A673 (cell line): ENCODE measurements around the gene MYO5B. TPM values are rescaled to one million over a fixed set of nuclear protein-coding genes. Genes with fewer than 3 reads are reported as not detected.

Experiments
- BruUV-seq: library from RNA; stranded (reverse); fragments of 400-500 nt; replicated peaks from 2 replicates; lab custom pipeline; 2021; lab: Mats Ljungman, UMichigan
- CTCF ChIA-PET: fragments of 300-600 bp; sonication (Branson Sonifier 250); formaldehyde crosslinking; loops from one replicate; lab custom pipeline; 2022; ENCODE audit warnings: antibody characterized with exemption; lab: Charles Lee
- POLR2A ChIA-PET: fragments of 300-600 bp; sonication (Branson Sonifier 250); formaldehyde crosslinking; loops from one replicate; lab custom pipeline; 2022; ENCODE audit warnings: antibody characterized with exemption; ENCODE audit not compliant: low non-redundant PET; lab: Charles Lee
- DNase-seq: peaks from one replicate; pipeline ENCODE4 v3.0.0-alpha.2; 2015; ENCODE audit warnings: low spot score
- H3K27ac ChIP-seq: fragments of 200-600 bp; sonication (generic); 2 replicates; pipeline ENCODE4 v1.5.1; 2016; ENCODE audit warnings: mixed run types, low read depth, mild to moderate bottlenecking, mixed read lengths, antibody characterized with exemption, low read length; ENCODE audit not compliant: poor library complexity, severe bottlenecking
- H3K27me3 ChIP-seq: fragments of 200-600 bp; sonication (generic); replicated peaks from 2 replicates; pipeline ENCODE4 v1.6.1; 2017; ENCODE audit warnings: mixed run types, low read depth, mild to moderate bottlenecking, mixed read lengths, antibody characterized with exemption, low read length; ENCODE audit not compliant: insufficient read depth, poor library complexity
- H3K36me3 ChIP-seq: fragments of 200-600 bp; sonication (generic); 2 replicates; pipeline ENCODE4 v1.6.1; 2016; ENCODE audit warnings: mixed run types, mild to moderate bottlenecking, mixed read lengths, antibody characterized with exemption, low read length; ENCODE audit not compliant: insufficient read depth, poor library complexity, severe bottlenecking
- H3K4me1 ChIP-seq: fragments of 200-600 bp; sonication (generic); 2 replicates; pipeline ENCODE4 v1.6.1; 2017; ENCODE audit warnings: mixed run types, mild to moderate bottlenecking, mixed read lengths, antibody characterized with exemption, low read length; ENCODE audit not compliant: insufficient read depth, poor library complexity, severe bottlenecking
- H3K4me3 ChIP-seq: fragments of 200-600 bp; sonication (generic); 2 replicates; pipeline ENCODE4 v1.5.1; 2016; ENCODE audit warnings: low read depth, mixed run types, mild to moderate bottlenecking, mixed read lengths, low read length; ENCODE audit not compliant: poor library complexity, severe bottlenecking
- H3K9me3 ChIP-seq: fragments of 200-600 bp; sonication (generic); 2 replicates; pipeline ENCODE4 v1.6.1; 2016; ENCODE audit warnings: mixed run types, low read depth, mild to moderate bottlenecking, mixed read lengths, antibody characterized with exemption, low read length; ENCODE audit not compliant: poor library complexity, severe bottlenecking
- CTCF ChIP-seq: fragments of 300-800, 200-600 bp; sonication (generic); conservative IDR thresholded peaks from 2 replicates; pipeline ENCODE4 v1.5.1; 2017; ENCODE audit warnings: low read depth, mild to moderate bottlenecking, antibody characterized with exemption, low read length, moderate library complexity, mixed read lengths
- EZH2 ChIP-seq: fragments of 200-600 bp; sonication (generic); IDR thresholded peaks from 2 replicates; pipeline ENCODE4 v1.6.1; 2017; ENCODE audit warnings: borderline replicate concordance, low read depth, mild to moderate bottlenecking, mixed read lengths, antibody characterized with exemption, low read length; ENCODE audit not compliant: poor library complexity, severe bottlenecking
- intact Hi-C: fragments of 100-400 bp; cut with micrococcal nuclease; formaldehyde crosslinking; loops from one replicate; pipeline ENCODE4 v1.10.0; 2022; ENCODE audit not compliant: unreplicated experiment
- total RNA-seq: library from RNA; stranded (reverse); gene quantifications from 2 replicates; pipeline ENCODE4 v1.2.3, GENCODE V29; 2021

Gene MYO5B
- total RNA-seq, 1 experiment from 2014 or later, result 0.30 TPM

GRCh38 chr18:49931760-49932159 is 263.2 kb downstream of the MYO5B start:
- Histone ChIP-seq H3K9me3 (no peaks in the 10 kb centered on the region), H3K4me3 (no peak overlapping the region), H3K36me3 (no peaks in the 10 kb centered on the region), H3K27ac (no peak overlapping the region), H3K4me1 (no peaks in the 10 kb centered on the region), H3K27me3 (no peaks in the 10 kb centered on the region)
- intact Hi-C loops, result no loop called here
- ChIA-PET POLR2A (no interaction called here), CTCF (no interaction called here)
- TF ChIP-seq EZH2 (no peak), CTCF (no peak)
- BruUV-seq, result no TSS peak
- DNase-seq, result no peak

DNA sequence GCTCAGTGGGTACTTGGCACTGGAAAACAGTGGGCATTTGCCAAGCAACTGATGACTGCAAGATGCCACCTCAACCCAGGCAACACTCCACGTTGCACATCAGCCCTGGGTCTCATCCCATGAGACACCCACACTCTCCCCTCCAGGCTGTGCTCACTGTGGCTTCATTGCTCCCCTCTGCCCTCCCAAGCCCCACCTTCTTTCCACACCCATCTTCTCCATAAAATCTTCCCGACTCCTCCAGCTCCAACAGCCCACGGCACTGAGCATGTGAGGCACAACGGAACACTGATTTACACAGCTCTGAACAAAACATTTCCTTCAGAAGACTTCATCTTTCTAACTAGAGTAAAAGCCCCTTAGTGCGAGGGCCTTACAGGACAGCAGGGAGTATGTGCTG is 263.8 kb downstream of the MYO5B start:
- Histone ChIP-seq H3K9me3 (no peaks in the 10 kb centered on the region), H3K36me3 (no peaks in the 10 kb centered on the region), H3K27me3 (no peaks in the 10 kb centered on the region), H3K4me1 (no peaks in the 10 kb centered on the region), H3K4me3 (no peak overlapping the region), H3K27ac (no peak overlapping the region)
- intact Hi-C loops, result no loop called here
- BruUV-seq, result no TSS peak
- TF ChIP-seq CTCF (no peak), EZH2 (no peak)
- POLR2A ChIA-PET, result no interaction called here
- CTCF ChIA-PET, result no interaction called here
- no peak for DNase-seq

GRCh38 chr18:49926106-49926745 is 268.7 kb downstream of the MYO5B start:
- Histone ChIP-seq H3K4me1 (no peaks in the 10 kb centered on the region), H3K4me3 (no peak overlapping the region), H3K36me3 (no peaks in the 10 kb centered on the region), H3K27me3 (peaks cover 21% of the 10 kb centered on the region), H3K27ac (no peak overlapping the region), H3K9me3 (no peaks in the 10 kb centered on the region)
- ChIA-PET POLR2A (no interaction called here), CTCF (no interaction called here)
- DNase-seq, result no peak
- TF ChIP-seq EZH2 (no peak), CTCF (no peak)
- no TSS peak for BruUV-seq
- intact Hi-C loops, result no loop called here
